NCI-H2081 treated with DMSO at 0.1 percent for 48 hours (cell line): ENCODE results near the gene ZBTB7C.
A peak's percentile ranks its signal among the peaks of the same experiment; 100 is the strongest.
"Not testable (repeated sequence)": the region's sequence is repeated elsewhere in the genome, so short reads cannot be mapped to it uniquely, and the experiment has no call there.

Experiments used
- DNase-seq: peaks from one replicate; lab custom pipeline; 2025; lab: John Stamatoyannopoulos, UW

Gene ZBTB7C

GRCh38 chr18:48408727-48409590 lies at the start of gene ZBTB7C:
Gene ZBTB7C, minus strand, starts transcription at chr18:48409383.
- no peak for DNase-seq

GRCh38 chr18:48456838-48457237 lies 47.7 kb upstream of the ZBTB7C start:
- no peak for DNase-seq

GRCh38 chr18:48455555-48456478 lies 46.6 kb upstream of the ZBTB7C start:
- DNase-seq: no peak

GRCh38 chr18:48454261-48454757 lies 45.1 kb upstream of the ZBTB7C start:
- DNase-seq: no peak

- no peak for DNase-seq
Observed at GRCh38 chr18:48453330-48454066, 44.3 kb upstream of the ZBTB7C start.

- no peak for DNase-seq
Observed at GRCh38 chr18:48452861-48453323, 43.7 kb upstream of the ZBTB7C start.

- DNase-seq: no peak
Observed at GRCh38 chr18:48450685-48451084, 41.5 kb upstream of the ZBTB7C start.

- DNase-seq: peak; percentile 13
Observed at GRCh38 chr18:48446582-48447225, 37.5 kb upstream of the ZBTB7C start.

GRCh38 chr18:48445540-48445939 lies 36.4 kb upstream of the ZBTB7C start:
- no peak for DNase-seq

- DNase-seq: no peak
Observed at GRCh38 chr18:48442761-48443160, 33.6 kb upstream of the ZBTB7C start.

GRCh38 chr18:48441405-48441881 lies 32.3 kb upstream of the ZBTB7C start:
- no peak for DNase-seq

GRCh38 chr18:48440924-48441323 lies 31.7 kb upstream of the ZBTB7C start:
- no peak for DNase-seq

GRCh38 chr18:48436907-48437306 lies 27.7 kb upstream of the ZBTB7C start:
- no peak for DNase-seq

GRCh38 chr18:48434382-48434781 lies 25.2 kb upstream of the ZBTB7C start:
- DNase-seq: not testable (repeated sequence)

- DNase-seq: no peak
Observed at GRCh38 chr18:48433541-48433940, 24.4 kb upstream of the ZBTB7C start.

GRCh38 chr18:48430150-48430549 lies 21.0 kb upstream of the ZBTB7C start:
- DNase-seq: no peak

GRCh38 chr18:48428475-48429177 lies 19.4 kb upstream of the ZBTB7C start:
- DNase-seq: no peak

GRCh38 chr18:48422947-48423378 lies 13.8 kb upstream of the ZBTB7C start:
- DNase-seq: no peak

- DNase-seq: no peak
Observed at GRCh38 chr18:48419277-48420022, 10.3 kb upstream of the ZBTB7C start.
